Rectal smooth muscle tissue (tissue), 1 donor: ENCODE data around the gene LDB1.

Experiments
- H3K27ac ChIP-seq: one replicate; pipeline ENCODE4 v1.7.0; 2013; ENCODE audit warnings: low read depth, low read length, inconsistent platforms
- H3K27me3 ChIP-seq: one replicate; pipeline ENCODE4 v1.7.0; 2013; ENCODE audit warnings: low read length; ENCODE audit not compliant: control insufficient read depth, insufficient read depth
- H3K36me3 ChIP-seq: one replicate; pipeline ENCODE4 v1.7.0; 2013; ENCODE audit warnings: low read length; ENCODE audit not compliant: control insufficient read depth, insufficient read depth
- H3K4me1 ChIP-seq: one replicate; pipeline ENCODE4 v1.7.0; 2013; ENCODE audit warnings: low read length; ENCODE audit not compliant: control insufficient read depth, insufficient read depth
- H3K4me3 ChIP-seq: one replicate; pipeline ENCODE4 v1.7.0; 2013; ENCODE audit warnings: low read length
- H3K9ac ChIP-seq: one replicate; pipeline ENCODE4 v1.7.0; 2013; ENCODE audit warnings: low read length

LDB1 gene

GRCh38 chr10:102086196-102086595 is 34.0 kb downstream of the LDB1 start:
- no peak overlapping the region for H3K27ac ChIP-seq

GRCh38 chr10:102085336-102085735 is 34.8 kb downstream of the LDB1 start:
- Histone ChIP-seq H3K27ac (no peak overlapping the region), H3K36me3 (no peaks in the 10 kb centered on the region), H3K4me3 (no peak overlapping the region), H3K9ac (no peak overlapping the region), H3K27me3 (no peaks in the 10 kb centered on the region), H3K4me1 (no peaks in the 10 kb centered on the region)

More at GRCh38 chr10:102086196-102086595, 34.0 kb downstream of the LDB1 start:
- Histone ChIP-seq H3K36me3 (no peaks in the 10 kb centered on the region), H3K9ac (no peak overlapping the region), H3K27me3 (no peaks in the 10 kb centered on the region), H3K4me1 (no peaks in the 10 kb centered on the region), H3K4me3 (no peak overlapping the region)

- Histone ChIP-seq H3K36me3 (no peaks in the 10 kb centered on the region), H3K9ac (no peak overlapping the region), H3K27me3 (no peaks in the 10 kb centered on the region), H3K4me1 (no peaks in the 10 kb centered on the region), H3K4me3 (no peak overlapping the region), H3K27ac (no peak overlapping the region)
Observed at GRCh38 chr10:102083541-102083940, 36.6 kb downstream of the LDB1 start.

- Histone ChIP-seq H3K36me3 (no peaks in the 10 kb centered on the region), H3K4me1 (peaks cover 2% of the 10 kb centered on the region), H3K27ac (no peak overlapping the region), H3K9ac (no peak overlapping the region), H3K27me3 (no peaks in the 10 kb centered on the region), H3K4me3 (no peak overlapping the region)
Observed at GRCh38 chr10:102072673-102073527, 47.3 kb downstream of the LDB1 start.

- no peaks in the 10 kb centered on the region for H3K36me3 ChIP-seq
- peaks cover 10% of the 10 kb centered on the region for H3K4me1 ChIP-seq
- H3K9ac ChIP-seq: no peak overlapping the region
- H3K27me3 ChIP-seq: no peaks in the 10 kb centered on the region
- H3K27ac ChIP-seq: no peak overlapping the region
- no peak overlapping the region for H3K4me3 ChIP-seq
Observed at GRCh38 chr10:102069071-102069470, 51.1 kb downstream of the LDB1 start.

- Histone ChIP-seq H3K4me3 (no peak overlapping the region), H3K27me3 (no peaks in the 10 kb centered on the region), H3K4me1 (peaks cover 10% of the 10 kb centered on the region), H3K36me3 (no peaks in the 10 kb centered on the region), H3K27ac (no peak overlapping the region), H3K9ac (no peak overlapping the region)
Observed at GRCh38 chr10:102068216-102068615, 52.0 kb downstream of the LDB1 start.

- H3K36me3 ChIP-seq: no peaks in the 10 kb centered on the region
- peak overlapping the region; percentile 90 for H3K4me3 ChIP-seq
- H3K27me3 ChIP-seq: no peaks in the 10 kb centered on the region
- no peak overlapping the region for H3K9ac ChIP-seq
- H3K4me1 ChIP-seq: peaks cover 10% of the 10 kb centered on the region
- no peak overlapping the region for H3K27ac ChIP-seq
Observed at GRCh38 chr10:102067091-102067916, 52.9 kb downstream of the LDB1 start.

GRCh38 chr10:102066399-102067088 is 53.6 kb downstream of the LDB1 start:
- H3K4me1 ChIP-seq: peaks cover 10% of the 10 kb centered on the region
- peak overlapping the region; percentile 90 for H3K4me3 ChIP-seq
- no peak overlapping the region for H3K27ac ChIP-seq
- peak overlapping the region; percentile 78 for H3K9ac ChIP-seq
- no peaks in the 10 kb centered on the region for H3K36me3 ChIP-seq
- no peaks in the 10 kb centered on the region for H3K27me3 ChIP-seq

GRCh38 chr10:102065561-102066398 is 54.4 kb downstream of the LDB1 start:
- peak overlapping the region; percentile 90 for H3K27ac ChIP-seq
- peaks cover 10% of the 10 kb centered on the region for H3K4me1 ChIP-seq
- peak overlapping the region; percentile 90 for H3K4me3 ChIP-seq
- no peaks in the 10 kb centered on the region for H3K36me3 ChIP-seq
- peak overlapping the region; percentile 78 for H3K9ac ChIP-seq
- H3K27me3 ChIP-seq: no peaks in the 10 kb centered on the region

GRCh38 chr10:102064868-102065560 is 55.2 kb downstream of the LDB1 start, which contains the start of gene HPS6:
Gene HPS6, plus strand, starts transcription at chr10:102065349. Its CDS starts 126 bp downstream, at chr10:102065475.
- peak within 1 kb of the TSS; percentile 78 for H3K9ac ChIP-seq
- peaks cover 10% of the 10 kb centered on the region for H3K4me1 ChIP-seq
- H3K4me3 ChIP-seq: peak within 1 kb of the TSS; percentile 90
- H3K27ac ChIP-seq: peak within 1 kb of the TSS; percentile 90
- no peaks in the 10 kb centered on the region for H3K36me3 ChIP-seq
- H3K27me3 ChIP-seq: no peaks in the 10 kb centered on the region

GRCh38 chr10:102064503-102064867 is 55.7 kb downstream of the LDB1 start:
- peak overlapping the region; percentile 90 for H3K27ac ChIP-seq
- peak overlapping the region; percentile 90 for H3K4me3 ChIP-seq
- H3K4me1 ChIP-seq: peaks cover 10% of the 10 kb centered on the region
- no peaks in the 10 kb centered on the region for H3K27me3 ChIP-seq
- H3K36me3 ChIP-seq: no peaks in the 10 kb centered on the region
- H3K9ac ChIP-seq: no peak overlapping the region
